ENCODE results near the gene UNC5C. TPM values are rescaled to one million over a fixed set of nuclear protein-coding genes. Genes with fewer than 3 reads are reported as not detected.

UNC5C gene
- total RNA-seq, 1 experiment from 2014 or later: not detected

DNA sequence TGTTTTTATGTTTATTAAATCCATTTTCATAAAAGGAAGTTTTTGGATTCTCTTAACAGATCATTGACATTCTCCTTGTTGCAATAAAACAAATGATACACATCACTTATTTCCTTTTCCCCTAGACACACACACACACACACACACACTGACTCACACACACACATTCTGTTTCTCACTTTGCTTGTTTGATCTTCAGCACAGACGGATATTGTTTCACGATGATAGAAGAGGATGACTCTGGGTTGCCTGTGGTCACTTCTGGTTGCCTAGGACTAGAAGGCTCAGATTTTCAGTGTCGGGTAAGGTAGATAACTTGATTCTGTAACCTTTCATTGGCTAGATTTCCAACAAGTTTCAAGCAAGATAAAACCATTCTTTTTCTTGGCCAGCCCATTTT is 434.3 kb downstream of the UNC5C start:
- H3K27me3 ChIP-seq (replicated peaks; ENCODE audit: control insufficient read depth, insufficient read depth, low read length): no peaks in the 10 kb centered on the region
- H3K27me3 Mint-ChIP-seq (ENCODE audit: insufficient read depth, unreplicated experiment): no peaks in the 10 kb centered on the region
- no TSS peak for BruUV-seq (replicated peaks)
- H3K36me3 Mint-ChIP-seq (ENCODE audit: insufficient read depth, unreplicated experiment): peaks cover 4% of the 10 kb centered on the region
- no peak overlapping the region for H3K27ac Mint-ChIP-seq (ENCODE audit: unreplicated experiment)
- TF ChIP-seq, protein P1, sequence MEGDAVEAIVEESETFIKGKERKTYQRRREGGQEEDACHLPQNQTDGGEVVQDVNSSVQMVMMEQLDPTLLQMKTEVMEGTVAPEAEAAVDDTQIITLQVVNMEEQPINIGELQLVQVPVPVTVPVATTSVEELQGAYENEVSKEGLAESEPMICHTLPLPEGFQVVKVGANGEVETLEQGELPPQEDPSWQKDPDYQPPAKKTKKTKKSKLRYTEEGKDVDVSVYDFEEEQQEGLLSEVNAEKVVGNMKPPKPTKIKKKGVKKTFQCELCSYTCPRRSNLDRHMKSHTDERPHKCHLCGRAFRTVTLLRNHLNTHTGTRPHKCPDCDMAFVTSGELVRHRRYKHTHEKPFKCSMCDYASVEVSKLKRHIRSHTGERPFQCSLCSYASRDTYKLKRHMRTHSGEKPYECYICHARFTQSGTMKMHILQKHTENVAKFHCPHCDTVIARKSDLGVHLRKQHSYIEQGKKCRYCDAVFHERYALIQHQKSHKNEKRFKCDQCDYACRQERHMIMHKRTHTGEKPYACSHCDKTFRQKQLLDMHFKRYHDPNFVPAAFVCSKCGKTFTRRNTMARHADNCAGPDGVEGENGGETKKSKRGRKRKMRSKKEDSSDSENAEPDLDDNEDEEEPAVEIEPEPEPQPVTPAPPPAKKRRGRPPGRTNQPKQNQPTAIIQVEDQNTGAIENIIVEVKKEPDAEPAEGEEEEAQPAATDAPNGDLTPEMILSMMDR (IDR thresholded peaks at IDR 0.05; ENCODE audit: insufficient read depth in 1 of 2, low read depth in 1 of 2, low read length in 1 of 2, severe bottlenecking in 1 of 2, unreplicated experiment in 1 of 2): no peak
- H3K4me3 ChIP-seq (ENCODE audit: low read depth, low read length): no peak overlapping the region
- ChIA-PET CTCF (no interaction called here), POLR2A (no interaction called here)
- intact Hi-C loops (cut with micrococcal nuclease; ENCODE audit: unreplicated experiment): no loop called here
- 0 out of 2 replicates have a peak, but pooled peaks cover 4% of the 10 kb centered on the region for H3K4me1 ChIP-seq
- H3K4me3 Mint-ChIP-seq (ENCODE audit: unreplicated experiment): no peak overlapping the region
- no peak for DNase-seq
- no peaks in the 10 kb centered on the region for H3K36me3 ChIP-seq (ENCODE audit: control insufficient read depth, insufficient read depth, low read length)
- no peaks in the 10 kb centered on the region for H3K9me3 ChIP-seq
- no peaks in the 10 kb centered on the region for H3K4me1 Mint-ChIP-seq (ENCODE audit: low read depth, unreplicated experiment)
- H3K9me3 Mint-ChIP-seq (ENCODE audit: unreplicated experiment): no peaks in the 10 kb centered on the region
